ENCODE results near the gene GARIN5A. TPM values are rescaled to one million over a fixed set of nuclear protein-coding genes. Genes with fewer than 3 reads are reported as not detected.

Gene GARIN5A
- total RNA-seq, 1 donor from 2014 or later, result 2.0 TPM

GRCh38 chr19:50514346-50515167 is 37.9 kb upstream of the GARIN5A start:
- Mint-ChIP-seq H3K9me3 (ENCODE audit: unreplicated experiment) (no peaks in the 10 kb centered on the region), H3K36me3 (ENCODE audit: unreplicated experiment) (no peaks in the 10 kb centered on the region), H3K4me3 (ENCODE audit: unreplicated experiment) (no peak overlapping the region), H3K27me3 (ENCODE audit: unreplicated experiment) (no peaks in the 10 kb centered on the region), H3K27ac (ENCODE audit: unreplicated experiment) (no peak overlapping the region), H3K4me1 (ENCODE audit: unreplicated experiment) (peaks cover 15% of the 10 kb centered on the region)
- no peak for TF ChIP-seq CTCF (IDR thresholded peaks at IDR 0.05)
- DNase-seq (ENCODE audit: extremely low spot score, unreplicated experiment), result no peak

GRCh38 chr19:50513746-50514345 is 37.2 kb upstream of the GARIN5A start, which contains the start of gene ASPDH:
ASPDH (minus strand) TSS chr19:50513913; CDS start chr19:50513823, 90 bp downstream.
- Mint-ChIP-seq H3K9me3 (ENCODE audit: unreplicated experiment) (no peaks in the 10 kb centered on the region), H3K36me3 (ENCODE audit: unreplicated experiment) (no peaks in the 10 kb centered on the region), H3K4me1 (ENCODE audit: unreplicated experiment) (peaks cover 19% of the 10 kb centered on the region), H3K27me3 (ENCODE audit: unreplicated experiment) (no peaks in the 10 kb centered on the region), H3K27ac (ENCODE audit: unreplicated experiment) (no peak within 1 kb of the TSS), H3K4me3 (ENCODE audit: unreplicated experiment) (peak within 1 kb of the TSS; percentile 45)
- DNase-seq (ENCODE audit: extremely low spot score, unreplicated experiment), result no peak
- TF ChIP-seq CTCF (IDR thresholded peaks at IDR 0.05), result no peak

- H3K4me3 Mint-ChIP-seq (ENCODE audit: unreplicated experiment), result peak overlapping the region; percentile 45
- DNase-seq (ENCODE audit: extremely low spot score, unreplicated experiment), result no peak
These were observed 36.5 kb upstream of the GARIN5A start for GRCh38 chr19:50512999-50513745.

GRCh38 chr19:50512112-50512998 is 35.7 kb upstream of the GARIN5A start:
- Mint-ChIP-seq H3K9me3 (ENCODE audit: unreplicated experiment) (no peaks in the 10 kb centered on the region), H3K36me3 (ENCODE audit: unreplicated experiment) (no peaks in the 10 kb centered on the region), H3K4me1 (ENCODE audit: unreplicated experiment) (peaks cover 21% of the 10 kb centered on the region), H3K4me3 (ENCODE audit: unreplicated experiment) (peak overlapping the region; percentile 14), H3K27ac (ENCODE audit: unreplicated experiment) (no peak overlapping the region), H3K27me3 (ENCODE audit: unreplicated experiment) (no peaks in the 10 kb centered on the region)
- no peak for DNase-seq (ENCODE audit: extremely low spot score, unreplicated experiment)
- TF ChIP-seq CTCF (IDR thresholded peaks at IDR 0.05), result no peak

More at GRCh38 chr19:50512999-50513745, 36.5 kb upstream of the GARIN5A start:
- Mint-ChIP-seq H3K9me3 (ENCODE audit: unreplicated experiment) (no peaks in the 10 kb centered on the region), H3K4me1 (ENCODE audit: unreplicated experiment) (peaks cover 21% of the 10 kb centered on the region), H3K27me3 (ENCODE audit: unreplicated experiment) (no peaks in the 10 kb centered on the region), H3K36me3 (ENCODE audit: unreplicated experiment) (no peaks in the 10 kb centered on the region), H3K27ac (ENCODE audit: unreplicated experiment) (no peak overlapping the region)
- no peak for TF ChIP-seq CTCF (IDR thresholded peaks at IDR 0.05)

All from osteocyte (in vitro differentiated cells).